ENCODE data around the gene CSNK1E.

Gene CSNK1E

DNA sequence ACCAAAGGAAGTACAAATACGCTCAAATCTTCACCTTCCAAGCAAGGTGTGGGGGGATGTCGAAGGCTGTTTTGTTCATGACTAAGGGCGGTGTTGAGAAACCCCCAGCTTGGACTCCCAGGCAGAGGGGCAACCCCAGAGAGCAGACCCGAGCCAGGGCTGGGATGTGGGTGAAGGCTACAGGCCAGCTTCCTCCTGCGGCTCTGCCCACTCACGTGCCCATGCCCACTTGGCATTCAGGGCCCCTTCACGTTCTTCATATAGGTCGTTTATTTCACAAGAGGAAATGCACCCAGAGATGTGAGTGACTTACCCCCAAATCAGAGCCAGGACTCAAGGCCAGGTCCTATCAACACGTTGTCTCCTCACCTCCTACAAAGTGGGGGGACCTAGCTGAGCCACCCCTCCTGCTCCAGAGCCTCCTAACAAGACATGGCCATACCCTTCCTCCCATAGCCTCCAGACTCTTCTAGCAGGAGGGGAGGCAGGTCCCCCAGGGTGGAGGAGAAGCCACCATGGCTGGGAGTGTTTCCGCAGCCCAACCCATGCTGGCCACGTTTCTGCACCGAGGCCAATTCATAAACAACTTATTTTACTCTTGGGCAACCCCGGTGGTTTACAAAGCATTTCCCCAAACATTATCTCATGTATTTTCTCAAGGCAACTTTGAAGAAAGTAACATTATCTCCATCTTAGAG is 66.4 kb downstream of the CSNK1E start:
- no peak for DNase-seq (ENCODE audit: low read depth in 2 of 3, low spot score in 2 of 3)

- no peak for DNase-seq (ENCODE audit: low read depth in 2 of 3, low spot score in 2 of 3)
Observed at GRCh38 chr22:38249803-38250642, 67.2 kb downstream of the CSNK1E start.

DNA sequence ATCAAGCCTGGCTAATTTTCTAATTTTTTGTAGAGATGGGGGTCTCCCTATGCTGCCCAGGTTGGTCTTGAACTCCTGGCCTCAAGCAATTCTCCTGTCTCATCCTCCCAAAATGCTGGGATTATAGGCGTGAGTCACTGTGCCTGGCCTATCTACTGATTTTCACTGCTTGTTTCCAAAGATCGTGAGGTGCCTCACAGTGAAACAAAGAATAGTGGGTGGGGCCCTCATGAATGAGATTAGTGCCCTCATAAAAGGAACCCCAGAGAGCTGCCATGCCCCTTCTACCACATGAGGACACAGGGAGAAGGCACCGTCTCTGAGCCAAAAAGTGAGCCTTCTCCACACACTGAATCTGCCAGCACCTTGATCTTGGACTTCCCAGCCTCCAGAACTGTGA is 67.9 kb downstream of the CSNK1E start:
- DNase-seq (ENCODE audit: low read depth in 2 of 3, low spot score in 2 of 3) = no peak

- DNase-seq (ENCODE audit: low read depth in 2 of 3, low spot score in 2 of 3) = no peak
Observed at GRCh38 chr22:38248280-38248679, 69.0 kb downstream of the CSNK1E start.

DNA sequence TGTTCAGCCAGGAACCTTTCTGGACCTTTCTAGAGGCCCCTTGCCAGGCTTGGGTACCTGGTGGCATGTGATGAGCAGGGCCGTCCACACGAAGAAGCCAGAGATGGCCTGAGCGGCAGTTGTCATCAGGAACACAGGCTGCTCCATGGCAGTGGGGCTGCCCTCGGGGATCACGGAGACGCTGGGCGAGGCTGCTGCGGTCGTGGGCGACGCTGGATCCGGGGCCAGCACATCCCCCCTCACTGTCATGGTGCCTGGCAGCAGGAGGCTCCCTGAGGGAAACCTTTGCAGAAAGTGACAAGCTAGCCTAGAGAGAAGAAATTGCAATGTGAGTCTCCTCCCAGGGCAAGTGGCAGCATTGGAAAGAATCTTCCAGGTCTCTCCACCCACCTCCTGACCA is 69.5 kb downstream of the CSNK1E start:
- no peak for DNase-seq (ENCODE audit: low read depth in 2 of 3, low spot score in 2 of 3)

GRCh38 chr22:38246692-38247091 is 70.5 kb downstream of the CSNK1E start:
- DNase-seq (ENCODE audit: low read depth in 2 of 3, low spot score in 2 of 3) = no peak

GRCh38 chr22:38246046-38246658 is 71.1 kb downstream of the CSNK1E start:
- DNase-seq (ENCODE audit: low read depth in 2 of 3, low spot score in 2 of 3) = no peak

GRCh38 chr22:38244106-38244505 is 73.1 kb downstream of the CSNK1E start:
- DNase-seq (ENCODE audit: low read depth in 2 of 3, low spot score in 2 of 3) = no peak

GRCh38 chr22:38243007-38243765 is 74.0 kb downstream of the CSNK1E start:
- no peak for DNase-seq (ENCODE audit: low read depth in 2 of 3, low spot score in 2 of 3)

GRCh38 chr22:38240734-38241252 is 76.4 kb downstream of the CSNK1E start:
- DNase-seq (ENCODE audit: low read depth in 2 of 3, low spot score in 2 of 3) = no peak

Data from activated CD8-positive, alpha-beta memory T cell treated with anti-CD3 and anti-CD28 coated beads for 48 hours (primary cell).